A673 (cell line): ENCODE measurements around the gene MICAL2.

Experiments used
- CTCF ChIP-seq: fragments of 300-800, 200-600 bp; sonication (generic); conservative IDR thresholded peaks from 2 replicates; pipeline ENCODE4 v1.5.1; 2017; ENCODE audit warnings: low read depth, mild to moderate bottlenecking, antibody characterized with exemption, low read length, moderate library complexity, mixed read lengths
- EZH2 ChIP-seq: fragments of 200-600 bp; sonication (generic); IDR thresholded peaks from 2 replicates; pipeline ENCODE4 v1.6.1; 2017; ENCODE audit warnings: borderline replicate concordance, low read depth, mild to moderate bottlenecking, mixed read lengths, antibody characterized with exemption, low read length; ENCODE audit not compliant: poor library complexity, severe bottlenecking

- TF ChIP-seq CTCF (no peak), EZH2 (no peak)
Observed at GRCh38 chr11:12239396-12239795, 129.0 kb downstream of the MICAL2 start.
